GM18519 (cell line): ENCODE results near the gene TMUB1.

Source experiments
- ATAC-seq: cut with Tn5 transposase; IDR thresholded peaks from one replicate; pipeline ENCODE4 v1.9.1; 2021; ENCODE audit warnings: mild to moderate bottlenecking, moderate library complexity; ENCODE audit not compliant: unreplicated experiment, low FRiP score

Gene TMUB1

GRCh38 chr7:151122276-151122675 lies 39.0 kb upstream of the TMUB1 start:
- ATAC-seq, result no peak

- ATAC-seq, result no peak
Observed at GRCh38 chr7:151121380-151122170, 38.3 kb upstream of the TMUB1 start.

GRCh38 chr7:151120896-151121295 lies 37.6 kb upstream of the TMUB1 start:
- ATAC-seq, result no peak

- ATAC-seq, result no peak
Observed at GRCh38 chr7:151119902-151120301, 36.6 kb upstream of the TMUB1 start.

GRCh38 chr7:151119055-151119415 lies 35.7 kb upstream of the TMUB1 start:
- ATAC-seq, result no peak

- no peak for ATAC-seq
Observed at GRCh38 chr7:151118108-151119054, 35.1 kb upstream of the TMUB1 start.

GRCh38 chr7:151117565-151117964 lies 34.3 kb upstream of the TMUB1 start:
- no peak for ATAC-seq

GRCh38 chr7:151116603-151117440 lies 33.5 kb upstream of the TMUB1 start:
- no peak for ATAC-seq

GRCh38 chr7:151115836-151116418 lies 32.6 kb upstream of the TMUB1 start:
- ATAC-seq, result no peak

- ATAC-seq, result no peak
Observed at GRCh38 chr7:151115121-151115835, 32.0 kb upstream of the TMUB1 start.

- no peak for ATAC-seq
Observed at GRCh38 chr7:151114151-151115090, 31.1 kb upstream of the TMUB1 start.

- ATAC-seq, result no peak
Observed at GRCh38 chr7:151113344-151114150, 30.3 kb upstream of the TMUB1 start.

GRCh38 chr7:151110941-151111645 lies 27.8 kb upstream of the TMUB1 start:
- no peak for ATAC-seq

GRCh38 chr7:151110236-151110940 lies 27.1 kb upstream of the TMUB1 start:
- no peak for ATAC-seq

- no peak for ATAC-seq
Observed at GRCh38 chr7:151109094-151110048, 26.1 kb upstream of the TMUB1 start.
